ENCODE data around the gene METTL23. TPM values are rescaled to one million over a fixed set of nuclear protein-coding genes. Genes with fewer than 3 reads are reported as not detected.
"Not testable (repeated sequence)": the region's sequence is repeated elsewhere in the genome, so short reads cannot be mapped to it uniquely, and the experiment has no call there.

METTL23 gene
- polyA plus RNA-seq, 1 donor from 2014 or later: 59.8 TPM

DNA sequence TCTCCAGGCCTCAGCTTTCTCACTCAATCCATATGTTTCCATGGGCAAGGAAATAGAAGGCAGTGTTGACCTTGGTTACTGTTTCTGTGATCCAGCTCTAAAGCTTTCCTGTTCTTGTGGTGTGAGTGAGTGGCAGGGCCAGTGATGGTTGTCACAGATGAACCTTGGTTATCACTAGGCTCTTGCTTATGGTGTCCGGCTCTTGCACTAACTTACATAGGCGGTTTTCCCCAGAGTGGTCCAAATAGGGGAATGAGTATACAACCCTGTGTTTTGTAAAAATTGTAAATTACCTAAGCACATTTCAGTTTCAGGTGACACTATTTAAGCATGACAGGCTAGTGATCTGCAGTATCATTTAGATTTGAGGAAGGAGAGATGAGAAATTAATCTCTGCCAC lies 18.1 kb downstream of the METTL23 start:
- Histone ChIP-seq H3K27me3 (ENCODE audit: insufficient read depth, low read depth, low read length) (no peaks in the 10 kb centered on the region), H2AFZ (ENCODE audit: low read depth, low read length) (no peak overlapping the region), H3F3A (ENCODE audit: insufficient read depth, low read length, poor library complexity, severe bottlenecking) (no peaks in the 10 kb centered on the region), H3K36me3 (ENCODE audit: insufficient read depth, low read length) (peaks cover 24% of the 10 kb centered on the region), H3K27ac (ENCODE audit: low read length) (no peak overlapping the region), H3K9ac (ENCODE audit: low read length) (no peak overlapping the region), H3K4me2 (ENCODE audit: low read length) (no peak overlapping the region), H3K79me2 (replicated peaks; ENCODE audit: insufficient read depth, low read length) (no peaks in the 10 kb centered on the region), H3K9me2 (ENCODE audit: insufficient read depth, low read length) (no peaks in the 10 kb centered on the region), H3K9me3 (ENCODE audit: low read length) (no peaks in the 10 kb centered on the region), H3K4me3 (ENCODE audit: low read length) (no peak overlapping the region), H4K20me1 (ENCODE audit: insufficient read depth) (no peaks in the 10 kb centered on the region)
- TF ChIP-seq POLR2AphosphoS5 (IDR thresholded peaks at IDR 0.05) (no peak), EP300 (conservative IDR thresholded peaks at IDR 0.05; ENCODE audit: poor library complexity, severe bottlenecking) (no peak), EZH2 (IDR thresholded peaks at IDR 0.05; ENCODE audit: borderline replicate concordance, insufficient read depth, low read length, poor library complexity, severe bottlenecking) (no peak)
- TF ChIP-seq, protein P1, sequence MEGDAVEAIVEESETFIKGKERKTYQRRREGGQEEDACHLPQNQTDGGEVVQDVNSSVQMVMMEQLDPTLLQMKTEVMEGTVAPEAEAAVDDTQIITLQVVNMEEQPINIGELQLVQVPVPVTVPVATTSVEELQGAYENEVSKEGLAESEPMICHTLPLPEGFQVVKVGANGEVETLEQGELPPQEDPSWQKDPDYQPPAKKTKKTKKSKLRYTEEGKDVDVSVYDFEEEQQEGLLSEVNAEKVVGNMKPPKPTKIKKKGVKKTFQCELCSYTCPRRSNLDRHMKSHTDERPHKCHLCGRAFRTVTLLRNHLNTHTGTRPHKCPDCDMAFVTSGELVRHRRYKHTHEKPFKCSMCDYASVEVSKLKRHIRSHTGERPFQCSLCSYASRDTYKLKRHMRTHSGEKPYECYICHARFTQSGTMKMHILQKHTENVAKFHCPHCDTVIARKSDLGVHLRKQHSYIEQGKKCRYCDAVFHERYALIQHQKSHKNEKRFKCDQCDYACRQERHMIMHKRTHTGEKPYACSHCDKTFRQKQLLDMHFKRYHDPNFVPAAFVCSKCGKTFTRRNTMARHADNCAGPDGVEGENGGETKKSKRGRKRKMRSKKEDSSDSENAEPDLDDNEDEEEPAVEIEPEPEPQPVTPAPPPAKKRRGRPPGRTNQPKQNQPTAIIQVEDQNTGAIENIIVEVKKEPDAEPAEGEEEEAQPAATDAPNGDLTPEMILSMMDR (IDR thresholded peaks at IDR 0.05; ENCODE audit: poor library complexity, severe bottlenecking): no peak

DNA sequence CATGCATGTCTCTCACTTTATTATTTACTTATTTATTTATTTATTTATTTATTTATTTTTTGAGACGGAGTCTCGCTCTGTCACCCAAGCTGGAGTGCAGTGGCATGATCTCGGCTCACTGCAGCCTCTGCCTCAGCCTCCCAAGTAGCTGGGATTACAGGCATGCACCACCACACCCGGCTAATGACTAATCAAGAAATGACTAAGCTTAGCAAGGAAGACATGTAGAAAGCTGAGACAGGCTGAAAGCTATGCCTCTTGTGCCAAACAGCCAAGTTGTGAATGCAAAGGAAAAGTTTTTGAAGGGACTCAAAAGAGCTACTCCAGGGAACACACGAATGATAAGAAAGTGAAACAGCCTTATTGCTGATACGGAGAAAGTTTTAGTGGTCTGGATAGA lies 19.1 kb downstream of the METTL23 start:
- H3K27me3 ChIP-seq (ENCODE audit: insufficient read depth, low read depth, low read length); H3K4me3 ChIP-seq (ENCODE audit: low read length); H3K27ac ChIP-seq (ENCODE audit: low read length); H2AFZ ChIP-seq (ENCODE audit: low read depth, low read length); H3F3A ChIP-seq (ENCODE audit: insufficient read depth, low read length, poor library complexity, severe bottlenecking); H3K9me3 ChIP-seq (ENCODE audit: low read length); H4K20me1 ChIP-seq (ENCODE audit: insufficient read depth); H3K79me2 ChIP-seq (replicated peaks; ENCODE audit: insufficient read depth, low read length); H3K4me2 ChIP-seq (ENCODE audit: low read length); H3K9me2 ChIP-seq (ENCODE audit: insufficient read depth, low read length); H3K9ac ChIP-seq (ENCODE audit: low read length): not testable (repeated sequence)
- H3K36me3 ChIP-seq (ENCODE audit: insufficient read depth, low read length): peaks cover 24% of the 10 kb centered on the region

DNA sequence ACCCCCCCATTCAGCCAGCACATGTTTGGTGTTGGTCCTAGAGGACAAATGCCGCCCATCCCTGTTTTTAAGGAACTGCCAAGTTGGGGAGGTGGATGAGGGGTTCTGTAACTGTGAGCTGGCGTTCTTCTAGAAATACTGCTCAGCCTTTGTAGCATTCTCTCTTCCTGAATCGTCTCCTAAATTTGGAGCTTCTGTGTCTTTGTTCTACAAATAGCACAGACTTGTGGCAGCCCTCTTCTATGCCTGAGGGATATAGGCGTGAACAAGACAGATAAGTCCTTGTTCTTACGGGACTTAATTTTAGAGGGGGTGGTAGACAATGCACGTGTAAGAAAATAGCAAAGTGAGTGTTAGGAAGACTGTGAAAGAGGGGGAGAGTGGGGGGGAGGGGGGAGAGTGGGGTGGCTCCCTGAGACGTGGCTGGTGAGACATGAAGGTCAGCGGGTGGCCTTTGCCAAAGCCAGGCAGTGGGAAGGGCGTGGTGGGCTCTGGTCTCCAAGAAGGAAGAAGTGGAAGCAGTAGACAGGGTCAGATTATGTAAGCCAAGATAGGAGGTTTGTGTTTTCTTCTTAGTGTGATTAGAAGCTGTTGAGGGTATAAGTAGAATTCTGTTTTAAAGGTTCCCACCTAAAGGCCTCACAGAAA lies 21.2 kb downstream of the METTL23 start:
- H3F3A ChIP-seq (ENCODE audit: insufficient read depth, low read length, poor library complexity, severe bottlenecking): no peaks in the 10 kb centered on the region
- H3K27me3 ChIP-seq (ENCODE audit: insufficient read depth, low read depth, low read length): no peaks in the 10 kb centered on the region
- no peak overlapping the region for H3K27ac ChIP-seq (ENCODE audit: low read length)
- no peaks in the 10 kb centered on the region for H4K20me1 ChIP-seq (ENCODE audit: insufficient read depth)
- peaks cover 17% of the 10 kb centered on the region for H3K36me3 ChIP-seq (ENCODE audit: insufficient read depth, low read length)
- H3K4me2 ChIP-seq (ENCODE audit: low read length): no peak overlapping the region
- no peak overlapping the region for H3K4me3 ChIP-seq (ENCODE audit: low read length)
- H3K9me3 ChIP-seq (ENCODE audit: low read length): no peaks in the 10 kb centered on the region
- H3K9ac ChIP-seq (ENCODE audit: low read length): no peak overlapping the region
- no peaks in the 10 kb centered on the region for H3K79me2 ChIP-seq (replicated peaks; ENCODE audit: insufficient read depth, low read length)
- no peak overlapping the region for H2AFZ ChIP-seq (ENCODE audit: low read depth, low read length)
- TF ChIP-seq POLR2AphosphoS5 (IDR thresholded peaks at IDR 0.05): no peak
- H3K9me2 ChIP-seq (ENCODE audit: insufficient read depth, low read length): no peaks in the 10 kb centered on the region

DNA sequence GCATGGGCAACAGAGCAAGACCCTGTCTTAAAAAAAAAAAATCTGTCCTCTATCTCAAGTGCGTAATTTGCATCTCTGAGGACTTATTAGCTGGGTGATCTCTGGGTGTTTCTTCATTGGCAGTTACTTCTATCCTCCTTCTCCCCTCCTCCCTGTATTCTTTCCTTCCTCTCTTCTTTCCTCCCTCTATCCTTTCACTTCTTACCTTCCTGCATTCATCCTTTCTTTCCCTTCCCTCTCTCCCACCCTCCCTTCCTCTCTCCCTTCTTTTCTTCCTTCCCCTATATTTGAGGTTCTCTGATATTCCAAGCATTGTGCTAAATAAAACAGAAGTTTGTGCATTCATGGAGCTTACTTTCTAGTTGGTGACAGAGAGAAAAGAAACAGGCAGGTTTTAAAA lies 22.0 kb downstream of the METTL23 start:
- no peaks in the 10 kb centered on the region for H3K9me2 ChIP-seq (ENCODE audit: insufficient read depth, low read length)
- H2AFZ ChIP-seq (ENCODE audit: low read depth, low read length): no peak overlapping the region
- no peak overlapping the region for H3K4me2 ChIP-seq (ENCODE audit: low read length)
- H3F3A ChIP-seq (ENCODE audit: insufficient read depth, low read length, poor library complexity, severe bottlenecking): no peaks in the 10 kb centered on the region
- no peak overlapping the region for H3K9ac ChIP-seq (ENCODE audit: low read length)
- H3K27me3 ChIP-seq (ENCODE audit: insufficient read depth, low read depth, low read length): no peaks in the 10 kb centered on the region
- no peaks in the 10 kb centered on the region for H4K20me1 ChIP-seq (ENCODE audit: insufficient read depth)
- no peaks in the 10 kb centered on the region for H3K79me2 ChIP-seq (replicated peaks; ENCODE audit: insufficient read depth, low read length)
- H3K27ac ChIP-seq (ENCODE audit: low read length): no peak overlapping the region
- TF ChIP-seq SMC3 (conservative IDR thresholded peaks at IDR 0.05; ENCODE audit: poor library complexity) (no peak), MXI1 (conservative IDR thresholded peaks at IDR 0.05; ENCODE audit: poor library complexity, severe bottlenecking) (no peak), POLR2AphosphoS5 (IDR thresholded peaks at IDR 0.05) (no peak), RAD21 (conservative IDR thresholded peaks at IDR 0.05) (no peak)
- TF ChIP-seq, protein P1 (IDR thresholded peaks at IDR 0.05; ENCODE audit: poor library complexity, severe bottlenecking): no peak
- H3K4me3 ChIP-seq (ENCODE audit: low read length): no peak overlapping the region
- no peaks in the 10 kb centered on the region for H3K9me3 ChIP-seq (ENCODE audit: low read length)
- H3K36me3 ChIP-seq (ENCODE audit: insufficient read depth, low read length): peaks cover 16% of the 10 kb centered on the region
